Measurements from ENCODE around the gene ATOH1.

DNA sequence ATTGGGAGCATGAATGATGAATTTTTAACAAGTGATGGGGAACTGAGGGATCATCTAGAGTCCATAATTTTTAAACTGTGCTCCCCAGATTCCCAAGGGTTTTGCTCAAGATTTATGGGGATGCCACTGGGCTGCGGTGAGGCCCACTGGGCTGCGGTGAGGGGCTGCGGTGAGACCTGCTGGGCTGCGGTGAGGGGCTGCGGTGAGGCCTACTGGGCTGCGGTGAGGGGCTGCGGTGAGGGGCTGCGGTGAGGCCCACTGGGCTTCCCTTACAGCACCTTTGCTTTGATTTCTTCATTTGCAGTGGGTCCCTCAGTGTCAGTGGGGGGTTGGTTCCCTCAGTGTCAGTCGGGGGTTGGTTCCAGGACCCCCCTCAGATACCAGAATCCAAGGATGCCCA lies 47.4 kb upstream of the ATOH1 start:
- TF ChIP-seq POLR2A (IDR thresholded peaks at IDR 0.05; ENCODE audit: low read depth, low read length) (no peak), POLR2AphosphoS5 (IDR thresholded peaks at IDR 0.05; ENCODE audit: low read depth, low read length) (no peak), SPI1 (IDR thresholded peaks at IDR 0.05; ENCODE audit: low read depth, low read length) (no peak), POU2F2 (IDR thresholded peaks at IDR 0.05; ENCODE audit: low read depth, low read length) (no peak), TAF1 (IDR thresholded peaks at IDR 0.05; ENCODE audit: low read depth, low read length) (no peak), PAX5 (IDR thresholded peaks at IDR 0.05; ENCODE audit: insufficient read depth, low read length, severe bottlenecking) (no peak)
